ENCODE data around the gene PRPSAP2.

Gene PRPSAP2

GRCh38 chr17:18950944-18951905 lies 93.3 kb downstream of the PRPSAP2 start:
- Histone ChIP-seq H3K9me3 (ENCODE audit: insufficient read depth, low read length) (no peaks in the 10 kb centered on the region), H3K27ac (ENCODE audit: low read depth, low read length) (no peak overlapping the region), H3K9me2 (replicated peaks; ENCODE audit: insufficient read depth, low read length) (no peaks in the 10 kb centered on the region), H3K4me2 (ENCODE audit: low read depth, low read length, poor library complexity, severe bottlenecking) (no peak overlapping the region), H3K9ac (ENCODE audit: low read length) (no peak overlapping the region), H3K79me2 (ENCODE audit: insufficient read depth, low read length) (no peaks in the 10 kb centered on the region), H3K36me3 (ENCODE audit: low read length) (no peaks in the 10 kb centered on the region), H3F3A (ENCODE audit: insufficient read depth) (no peaks in the 10 kb centered on the region), H2AFZ (ENCODE audit: low read depth, low read length, severe bottlenecking) (no peak overlapping the region), H4K20me1 (ENCODE audit: low read depth, low read length) (no peaks in the 10 kb centered on the region), H3K4me3 (ENCODE audit: insufficient read depth, low read length, poor library complexity, severe bottlenecking) (no peak overlapping the region), H3K27me3 (ENCODE audit: low read length) (no peaks in the 10 kb centered on the region)
- TF ChIP-seq CTCF (IDR thresholded peaks at IDR 0.05; ENCODE audit: insufficient read depth, low read length, poor library complexity, severe bottlenecking): no peak
- no peak for TF ChIP-seq EZH2phosphoT487 (conservative IDR thresholded peaks at IDR 0.05; ENCODE audit: low read length)

GRCh38 chr17:18951941-18952842 lies 94.3 kb downstream of the PRPSAP2 start, which contains the start of gene SLC5A10:
SLC5A10 (plus strand) TSS chr17:18952165; CDS start chr17:18952206, 41 bp downstream.
- Histone ChIP-seq H3K27me3 (ENCODE audit: low read length) (no peaks in the 10 kb centered on the region), H3K9ac (ENCODE audit: low read length) (no peak within 1 kb of the TSS), H2AFZ (ENCODE audit: low read depth, low read length, severe bottlenecking) (no peak within 1 kb of the TSS)

GRCh38 chr17:18953231-18953728 lies 95.3 kb downstream of the PRPSAP2 start:
- no peak overlapping the region for H3K9ac ChIP-seq (ENCODE audit: low read length)
- H3K9me3 ChIP-seq (ENCODE audit: insufficient read depth, low read length): no peaks in the 10 kb centered on the region
- H3F3A ChIP-seq (ENCODE audit: insufficient read depth): no peaks in the 10 kb centered on the region
- TF ChIP-seq EZH2phosphoT487 (conservative IDR thresholded peaks at IDR 0.05; ENCODE audit: low read length) (no peak), CTCF (IDR thresholded peaks at IDR 0.05; ENCODE audit: insufficient read depth, low read length, poor library complexity, severe bottlenecking) (no peak)
- no peak overlapping the region for H3K4me2 ChIP-seq (ENCODE audit: low read depth, low read length, poor library complexity, severe bottlenecking)
- no peaks in the 10 kb centered on the region for H3K27me3 ChIP-seq (ENCODE audit: low read length)
- H3K36me3 ChIP-seq (ENCODE audit: low read length): no peaks in the 10 kb centered on the region
- H3K4me3 ChIP-seq (ENCODE audit: insufficient read depth, low read length, poor library complexity, severe bottlenecking): no peak overlapping the region
- no peak overlapping the region for H2AFZ ChIP-seq (ENCODE audit: low read depth, low read length, severe bottlenecking)
- H3K27ac ChIP-seq (ENCODE audit: low read depth, low read length): no peak overlapping the region
- no peaks in the 10 kb centered on the region for H4K20me1 ChIP-seq (ENCODE audit: low read depth, low read length)
- no peaks in the 10 kb centered on the region for H3K9me2 ChIP-seq (replicated peaks; ENCODE audit: insufficient read depth, low read length)
- no peaks in the 10 kb centered on the region for H3K79me2 ChIP-seq (ENCODE audit: insufficient read depth, low read length)

More at GRCh38 chr17:18951941-18952842, 94.3 kb downstream of the PRPSAP2 start, which contains the start of gene SLC5A10:
- TF ChIP-seq EZH2phosphoT487 (conservative IDR thresholded peaks at IDR 0.05; ENCODE audit: low read length) (no peak), CTCF (IDR thresholded peaks at IDR 0.05; ENCODE audit: insufficient read depth, low read length, poor library complexity, severe bottlenecking) (no peak)
- H3K27ac ChIP-seq (ENCODE audit: low read depth, low read length): no peak within 1 kb of the TSS
- H3K9me3 ChIP-seq (ENCODE audit: insufficient read depth, low read length): no peaks in the 10 kb centered on the region
- H3K4me2 ChIP-seq (ENCODE audit: low read depth, low read length, poor library complexity, severe bottlenecking): no peak within 1 kb of the TSS
- no peaks in the 10 kb centered on the region for H3F3A ChIP-seq (ENCODE audit: insufficient read depth)
- no peaks in the 10 kb centered on the region for H3K79me2 ChIP-seq (ENCODE audit: insufficient read depth, low read length)
- H3K9me2 ChIP-seq (replicated peaks; ENCODE audit: insufficient read depth, low read length): no peaks in the 10 kb centered on the region
- H3K4me3 ChIP-seq (ENCODE audit: insufficient read depth, low read length, poor library complexity, severe bottlenecking): no peak within 1 kb of the TSS
- H3K36me3 ChIP-seq (ENCODE audit: low read length): no peaks in the 10 kb centered on the region
- H4K20me1 ChIP-seq (ENCODE audit: low read depth, low read length): no peaks in the 10 kb centered on the region

Data from SU-DHL-6 (cell line).